Activated T-cell treated with anti-CD3 and anti-CD28 coated beads, Interleukin-2, amount 50 U/mL, for 48 hours (primary cell): Measurements from ENCODE around the gene MRPS18B.
A peak's percentile ranks its signal among the peaks of the same experiment; 100 is the strongest.

Experiments used
- DNase-seq, 2 experiments: peaks; one replicate each; pipeline ENCODE4 v3.0.0-alpha.2; 2020

MRPS18B gene

GRCh38 chr6:30610065-30610464 is 7.6 kb upstream of the MRPS18B start:
- DNase-seq, result no peak

GRCh38 chr6:30611150-30611855 is 6.3 kb upstream of the MRPS18B start:
- no peak for DNase-seq

DNA sequence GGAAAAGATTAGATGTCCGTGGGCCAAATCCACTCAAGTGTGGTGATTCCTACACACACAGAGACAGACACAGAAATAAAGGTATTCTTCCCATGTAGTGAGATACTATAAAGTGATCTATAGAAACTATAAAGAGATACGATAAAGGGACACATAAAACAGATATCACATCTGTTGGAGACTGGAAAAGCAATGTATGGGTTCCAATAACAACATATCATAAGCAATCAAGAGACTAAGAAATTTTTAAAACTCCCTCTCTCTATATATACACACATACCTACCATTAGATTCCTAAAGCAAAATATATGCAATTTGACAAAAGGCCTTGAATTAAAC is 5.8 kb upstream of the MRPS18B start:
- no peak for DNase-seq

DNA sequence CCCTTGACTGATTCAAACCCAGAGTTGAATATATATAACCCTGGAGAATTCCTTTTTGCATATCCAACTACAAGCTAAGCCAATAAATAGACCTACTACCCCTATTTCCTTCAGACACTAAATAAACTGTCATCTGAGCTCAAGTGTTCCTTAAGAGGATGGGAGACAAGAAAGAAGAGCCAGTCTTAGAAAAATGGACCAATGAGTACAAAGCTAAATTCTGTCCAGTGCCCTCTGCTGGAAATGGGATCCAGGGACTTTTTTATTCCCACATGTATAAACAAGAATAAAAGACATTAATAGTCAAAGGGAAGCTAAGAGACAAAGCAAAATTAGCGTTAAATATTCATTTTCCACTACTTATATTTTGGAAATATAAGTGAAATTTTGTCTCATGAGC is 5.4 kb upstream of the MRPS18B start:
- no peak for DNase-seq

GRCh38 chr6:30612687-30613248 is 4.9 kb upstream of the MRPS18B start:
- no peak for DNase-seq

- no peak for DNase-seq
These were observed 4.2 kb upstream of the MRPS18B start for GRCh38 chr6:30613251-30614043.

- no peak for DNase-seq
These were observed 3.4 kb upstream of the MRPS18B start for GRCh38 chr6:30614044-30614842.

- DNase-seq, result peak; percentile 78 to 83
These were observed 2.8 kb upstream of the MRPS18B start for GRCh38 chr6:30614843-30615218.

- DNase-seq, result peak; percentile 60 to 63
These were observed 2.3 kb upstream of the MRPS18B start for GRCh38 chr6:30615219-30615957.

DNA sequence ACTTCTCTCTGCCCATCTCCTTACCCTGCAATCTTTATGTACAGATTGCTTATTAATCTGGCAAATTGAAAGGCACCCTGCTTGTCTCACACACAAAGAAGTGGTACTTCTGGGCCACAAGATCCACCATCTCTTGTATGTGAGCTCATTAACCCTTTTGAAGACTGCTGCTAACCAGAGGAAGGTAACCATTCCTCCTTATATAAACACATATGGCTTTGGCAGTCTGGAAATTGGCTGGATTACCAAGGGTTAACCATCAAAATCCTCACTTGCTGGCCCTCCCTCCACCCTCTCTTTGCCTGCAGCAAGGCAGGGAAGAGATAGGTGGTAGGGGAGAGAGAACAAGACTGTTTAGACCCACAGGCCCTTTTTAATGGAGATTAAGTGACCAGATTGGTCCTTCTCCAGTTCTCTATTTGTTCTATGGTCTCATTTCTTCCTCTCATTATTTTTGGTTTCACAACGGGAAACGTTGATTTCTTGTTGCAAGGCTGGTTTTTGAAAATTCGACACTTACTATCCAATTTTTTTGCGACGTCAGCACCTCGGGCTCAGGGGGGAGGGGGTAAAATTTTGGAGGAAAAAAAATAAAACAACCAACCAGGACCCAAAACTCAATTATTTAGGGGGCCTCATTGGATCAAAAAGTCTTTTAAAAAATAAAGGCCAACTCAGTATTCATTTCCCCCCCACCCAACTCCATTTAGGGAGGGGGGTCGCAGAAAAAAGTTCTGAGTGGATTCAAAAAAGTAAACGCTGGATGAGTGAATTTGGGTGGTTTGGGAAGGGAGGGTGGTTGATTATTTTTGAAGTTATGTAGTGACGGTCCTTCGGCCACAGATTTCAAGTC is 1.5 kb upstream of the MRPS18B start:
- DNase-seq, result peak in 1 of 2 experiments; percentile 48

DNA sequence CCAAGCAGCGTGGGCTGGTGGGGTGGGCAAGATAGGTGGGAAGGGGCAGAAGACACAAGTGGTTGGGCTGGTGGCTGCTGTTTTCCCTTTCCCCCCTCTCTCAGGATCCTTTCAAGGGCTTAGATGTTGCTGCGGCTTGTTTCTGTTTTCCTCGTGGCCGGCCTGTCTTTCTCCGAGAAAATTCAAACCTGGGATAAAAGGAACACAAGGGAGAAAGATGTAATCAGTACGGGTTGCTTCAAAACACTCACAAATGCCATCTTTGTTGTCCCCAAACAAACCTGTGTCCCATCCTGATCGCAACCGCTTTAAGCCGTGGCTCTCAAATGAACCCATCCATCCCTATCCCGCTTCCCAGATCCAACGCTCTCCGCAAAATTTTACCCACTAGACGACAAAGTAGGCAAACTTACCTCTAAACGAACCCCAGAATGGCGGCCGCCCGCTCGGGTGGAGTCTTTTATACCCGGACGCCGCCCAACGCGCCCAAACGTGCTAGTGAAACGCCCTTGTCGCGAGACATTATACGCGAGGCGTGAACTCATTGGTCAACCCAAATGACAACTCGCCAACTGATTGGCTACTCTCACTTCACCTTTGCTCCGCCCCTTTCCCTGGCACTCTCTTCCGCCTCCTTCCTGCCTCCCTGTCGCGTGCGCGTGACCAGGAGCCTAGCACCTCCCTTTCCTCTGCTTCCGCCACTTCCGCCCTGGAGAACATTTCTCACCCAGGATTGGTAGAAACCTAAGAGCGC is 652 bp upstream of the MRPS18B start, which contains the start of gene PPP1R10:
TSS of gene PPP1R10 (minus strand) at position 433 of the 754 bp plus-strand sequence. CDS start 7,299 bp downstream, outside the sequence.
- DNase-seq, result peak; percentile 97 to 98

DNA sequence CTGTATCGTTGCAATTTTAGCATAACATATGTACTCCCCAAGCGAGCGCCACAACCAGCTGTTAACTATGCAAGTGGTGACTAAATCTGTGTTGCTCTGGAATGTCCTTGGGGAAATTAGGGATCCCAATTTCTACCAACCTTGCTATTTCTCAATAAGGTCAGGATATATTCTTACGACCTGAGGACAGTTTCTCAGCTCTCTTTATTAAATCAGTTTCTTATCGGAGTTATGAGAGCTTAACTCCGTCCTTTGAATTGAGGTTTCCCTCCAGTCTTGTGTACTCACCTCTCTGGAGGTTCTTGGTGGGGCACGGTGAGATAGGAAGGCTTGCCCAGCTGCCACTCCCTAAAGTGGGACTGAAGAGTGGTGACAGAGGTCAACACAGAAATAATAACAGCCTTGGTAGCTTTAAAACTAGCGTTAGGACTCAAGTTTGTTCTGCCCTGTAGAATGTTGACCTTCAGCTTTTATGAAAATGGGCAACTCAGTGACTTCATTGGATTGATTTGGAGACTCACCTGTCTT is 694 bp downstream of the MRPS18B start:
- no peak for DNase-seq

- DNase-seq, result no peak
These were observed 1.9 kb downstream of the MRPS18B start for GRCh38 chr6:30619561-30619960.

DNA sequence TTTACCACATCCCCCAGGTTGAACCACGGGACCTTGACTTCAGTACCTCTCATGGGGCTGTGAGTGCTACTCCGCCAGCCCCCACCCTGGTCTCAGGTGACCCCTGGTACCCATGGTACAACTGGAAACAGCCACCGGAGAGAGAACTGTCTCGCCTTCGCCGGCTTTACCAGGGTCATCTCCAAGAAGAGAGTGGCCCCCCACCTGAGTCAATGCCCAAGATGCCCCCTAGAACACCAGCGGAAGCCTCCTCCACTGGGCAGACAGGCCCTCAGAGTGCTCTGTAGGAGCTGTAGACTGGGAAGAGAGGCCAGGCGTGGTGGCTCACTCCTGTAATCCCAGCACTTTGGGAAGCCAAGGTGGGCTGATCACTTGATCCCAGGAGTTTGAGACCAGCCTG is 7.9 kb downstream of the MRPS18B start:
- DNase-seq, result no peak

GRCh38 chr6:30626484-30627366 is 9.1 kb downstream of the MRPS18B start, which contains the start of gene ATAT1:
ATAT1 (plus strand) TSS chr6:30626874.
- DNase-seq, result peak; percentile 90 to 93

GRCh38 chr6:30635834-30636233 is 18.2 kb downstream of the MRPS18B start:
- DNase-seq, result no peak

- DNase-seq, result no peak
These were observed 22.8 kb downstream of the MRPS18B start for GRCh38 chr6:30640481-30640880.

DNA sequence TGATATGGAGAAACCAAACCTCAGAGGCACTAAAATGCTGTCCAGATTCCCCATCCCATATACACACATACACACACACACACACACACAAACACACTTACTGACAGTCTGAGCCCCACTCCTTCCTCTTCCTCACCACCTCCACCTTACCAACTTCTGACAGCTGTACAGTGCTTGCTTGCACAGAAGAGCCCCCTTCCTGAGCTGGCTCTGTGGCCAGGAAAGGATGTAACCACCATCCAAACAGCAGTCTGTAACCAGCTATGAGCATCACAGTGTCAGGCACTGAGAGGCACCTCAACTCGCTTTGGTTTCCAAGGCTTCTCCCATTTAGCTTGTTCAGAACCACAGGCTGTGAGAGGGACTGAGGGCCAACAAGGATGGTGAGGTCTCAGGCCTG is 23.4 kb downstream of the MRPS18B start:
- DNase-seq, result no peak

GRCh38 chr6:30643656-30644055 is 26.0 kb downstream of the MRPS18B start:
- no peak for DNase-seq
